ENCODE data around the gene RAB20. TPM values are rescaled to one million over a fixed set of nuclear protein-coding genes. Genes with fewer than 3 reads are reported as not detected.

The RAB20 gene
- total RNA-seq, 4 donors from 2014 or later: 3.9 to 9.1 (median 6.2) TPM

GRCh38 chr13:110512198-110512740 is 49.3 kb downstream of the RAB20 start:
- TF ChIP-seq POLR2A (IDR thresholded peaks at IDR 0.05): no peak
- no peak for TF ChIP-seq CTCF (IDR thresholded peaks at IDR 0.05)
- intact Hi-C loops (cut with DNase I; ENCODE audit: low total_unique reads): no loop called here
- no peak for DNase-seq (ENCODE audit: low spot score in 2 of 2)
- no peak overlapping the region for H3K4me3 ChIP-seq (ENCODE audit: low read depth, poor library complexity, severe bottlenecking)
- 82 to 86% methylated on average over 17 of the region's 17 CpGs for WGBS, 2 donors

- H3K4me3 ChIP-seq (ENCODE audit: low read depth, poor library complexity, severe bottlenecking): no peak overlapping the region
- 93 to 95% methylated on average over 31 of the region's 31 CpGs for WGBS, 2 donors
- no peak for TF ChIP-seq CTCF (IDR thresholded peaks at IDR 0.05)
- TF ChIP-seq POLR2A (IDR thresholded peaks at IDR 0.05): no peak
- intact Hi-C loops (cut with DNase I; ENCODE audit: low total_unique reads): no loop called here
- no peak for DNase-seq (ENCODE audit: low spot score in 2 of 2)
These were observed 49.9 kb downstream of the RAB20 start for GRCh38 chr13:110511509-110512181.

- TF ChIP-seq POLR2A (IDR thresholded peaks at IDR 0.05) (no peak), CTCF (IDR thresholded peaks at IDR 0.05) (no peak)
- H3K4me3 ChIP-seq (ENCODE audit: low read depth, poor library complexity, severe bottlenecking): no peak overlapping the region
- DNase-seq (ENCODE audit: low spot score in 2 of 2): no peak
- 57 to 67% methylated on average over 18 of the region's 18 CpGs for WGBS, 2 donors
- intact Hi-C loops (cut with DNase I; ENCODE audit: low total_unique reads): no loop called here
These were observed 51.3 kb downstream of the RAB20 start for GRCh38 chr13:110509971-110510786.

GRCh38 chr13:110509478-110509926 is 52.0 kb downstream of the RAB20 start:
- no peak overlapping the region for H3K4me3 ChIP-seq (ENCODE audit: low read depth, poor library complexity, severe bottlenecking)
- 72 to 78% methylated on average over 4 of the region's 4 CpGs for WGBS, 2 donors
- TF ChIP-seq POLR2A (IDR thresholded peaks at IDR 0.05) (no peak), CTCF (IDR thresholded peaks at IDR 0.05) (no peak)
- intact Hi-C loops (cut with DNase I; ENCODE audit: low total_unique reads): no loop called here
- DNase-seq (ENCODE audit: low spot score in 2 of 2): no peak

- WGBS, 2 donors: 67 to 79% methylated on average over 23 of the region's 23 CpGs
- no peak for DNase-seq (ENCODE audit: low spot score in 2 of 2)
- TF ChIP-seq POLR2A (IDR thresholded peaks at IDR 0.05): no peak
- no peak for TF ChIP-seq CTCF (IDR thresholded peaks at IDR 0.05)
- intact Hi-C loops (cut with DNase I; ENCODE audit: low total_unique reads): no loop called here
- H3K4me3 ChIP-seq (ENCODE audit: low read depth, poor library complexity, severe bottlenecking): no peak overlapping the region
These were observed 53.7 kb downstream of the RAB20 start for GRCh38 chr13:110507678-110508381.

All from lower leg skin (tissue), 4 donors.